Fibroblast of skin of left quadriceps (primary cell): Measurements from ENCODE around the gene DLG2.

Experiments
- DNase-seq, 2 experiments: peaks; one replicate each; pipeline ENCODE4 v3.0.0-alpha.2; 2013; ENCODE audit warnings: low read depth in 2 of 2

Gene DLG2

GRCh38 chr11:84227970-84228665 is 1399.0 kb downstream of the DLG2 start:
- no peak for DNase-seq

GRCh38 chr11:84224042-84224441 is 1403.1 kb downstream of the DLG2 start:
- no peak for DNase-seq

- DNase-seq, result no peak
Measured at GRCh38 chr11:84218318-84218717, 1408.8 kb downstream of the DLG2 start.

GRCh38 chr11:84215672-84216071 is 1411.5 kb downstream of the DLG2 start:
- peak in 1 of 2 experiments; percentile 6 for DNase-seq

- no peak for DNase-seq
Measured at GRCh38 chr11:84214557-84214956, 1412.6 kb downstream of the DLG2 start.

- DNase-seq, result no peak
Measured at GRCh38 chr11:84212468-84213390, 1414.4 kb downstream of the DLG2 start.

GRCh38 chr11:84211896-84212295 is 1415.2 kb downstream of the DLG2 start:
- no peak for DNase-seq

- no peak for DNase-seq
Measured at GRCh38 chr11:84194696-84195095, 1432.4 kb downstream of the DLG2 start.

GRCh38 chr11:84193706-84194105 is 1433.4 kb downstream of the DLG2 start:
- DNase-seq, result no peak

- DNase-seq, result no peak
Measured at GRCh38 chr11:84188521-84188920, 1438.6 kb downstream of the DLG2 start.

GRCh38 chr11:84173078-84173477 is 1454.1 kb downstream of the DLG2 start:
- DNase-seq, result no peak

GRCh38 chr11:84165139-84165538 is 1462.0 kb downstream of the DLG2 start:
- peak; percentile 21 to 26 for DNase-seq

GRCh38 chr11:84164728-84165127 is 1462.4 kb downstream of the DLG2 start:
- no peak for DNase-seq

GRCh38 chr11:84163116-84163515 is 1464.0 kb downstream of the DLG2 start:
- no peak for DNase-seq

GRCh38 chr11:84157639-84158038 is 1469.5 kb downstream of the DLG2 start:
- no peak for DNase-seq

- no peak for DNase-seq
Measured at GRCh38 chr11:84146826-84147225, 1480.3 kb downstream of the DLG2 start.

GRCh38 chr11:84145616-84146185 is 1481.4 kb downstream of the DLG2 start:
- DNase-seq, result no peak

- DNase-seq, result no peak
Measured at GRCh38 chr11:84144531-84144930, 1482.6 kb downstream of the DLG2 start.

GRCh38 chr11:84142411-84142810 is 1484.7 kb downstream of the DLG2 start:
- DNase-seq, result no peak

- DNase-seq, result no peak
Measured at GRCh38 chr11:84140386-84141169, 1486.6 kb downstream of the DLG2 start.

- no peak for DNase-seq
Measured at GRCh38 chr11:84137960-84138359, 1489.2 kb downstream of the DLG2 start.

GRCh38 chr11:84137505-84137904 is 1489.6 kb downstream of the DLG2 start:
- DNase-seq, result no peak
